Esophagus squamous epithelium (tissue), 4 donors: ENCODE results near the gene PDGFC.

Source experiments
- POLR2A ChIP-seq, 4 donors: fragments of 450-650 bp; IDR thresholded peaks; one replicate each; pipeline ENCODE4 v1.6.1; 2017; ENCODE audit warnings: antibody characterized with exemption in 4 of 4, mild to moderate bottlenecking in 4 of 4, moderate library complexity in 3 of 4
- TF ChIP-seq, protein P1 (sequence below), 6 experiments: fragments of 450-650 bp in 4 of 6; fragments of 200-600 bp in 2 of 6; sonication (generic) in 2 of 6; IDR thresholded peaks; one replicate each; pipeline ENCODE4 v1.5.1; 2016 to 2019; ENCODE audit warnings: antibody characterized with exemption in 6 of 6, mild to moderate bottlenecking in 4 of 6, moderate library complexity in 4 of 6

DNA sequence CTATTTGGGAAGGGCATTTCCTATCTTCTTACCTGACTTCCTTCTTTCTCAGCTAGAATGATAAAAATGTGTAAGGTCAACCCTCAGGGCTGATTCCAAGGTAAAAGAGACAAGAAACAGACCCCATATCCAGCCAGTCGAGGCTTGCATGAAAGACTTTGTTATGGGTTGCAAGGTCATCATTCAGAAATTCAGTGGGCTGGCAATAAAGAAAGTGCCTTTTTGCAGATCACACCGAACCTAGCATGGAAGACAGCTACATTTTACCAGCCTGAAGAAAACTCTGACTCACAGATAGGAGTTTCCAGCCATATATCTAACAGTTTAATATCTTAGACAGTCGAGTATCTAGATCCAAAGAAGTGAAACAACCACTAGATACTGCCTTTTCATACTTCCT, 87.4 kb downstream of the PDGFC start:
- TF ChIP-seq, protein P1, sequence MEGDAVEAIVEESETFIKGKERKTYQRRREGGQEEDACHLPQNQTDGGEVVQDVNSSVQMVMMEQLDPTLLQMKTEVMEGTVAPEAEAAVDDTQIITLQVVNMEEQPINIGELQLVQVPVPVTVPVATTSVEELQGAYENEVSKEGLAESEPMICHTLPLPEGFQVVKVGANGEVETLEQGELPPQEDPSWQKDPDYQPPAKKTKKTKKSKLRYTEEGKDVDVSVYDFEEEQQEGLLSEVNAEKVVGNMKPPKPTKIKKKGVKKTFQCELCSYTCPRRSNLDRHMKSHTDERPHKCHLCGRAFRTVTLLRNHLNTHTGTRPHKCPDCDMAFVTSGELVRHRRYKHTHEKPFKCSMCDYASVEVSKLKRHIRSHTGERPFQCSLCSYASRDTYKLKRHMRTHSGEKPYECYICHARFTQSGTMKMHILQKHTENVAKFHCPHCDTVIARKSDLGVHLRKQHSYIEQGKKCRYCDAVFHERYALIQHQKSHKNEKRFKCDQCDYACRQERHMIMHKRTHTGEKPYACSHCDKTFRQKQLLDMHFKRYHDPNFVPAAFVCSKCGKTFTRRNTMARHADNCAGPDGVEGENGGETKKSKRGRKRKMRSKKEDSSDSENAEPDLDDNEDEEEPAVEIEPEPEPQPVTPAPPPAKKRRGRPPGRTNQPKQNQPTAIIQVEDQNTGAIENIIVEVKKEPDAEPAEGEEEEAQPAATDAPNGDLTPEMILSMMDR (IDR thresholded peaks at IDR 0.05): no peak
- no peak for TF ChIP-seq POLR2A (IDR thresholded peaks at IDR 0.05)
